Glutamatergic neuron (in vitro differentiated cells): Measurements from ENCODE around the gene ZBTB22. TPM values are rescaled to one million over a fixed set of nuclear protein-coding genes. Genes with fewer than 3 reads are reported as not detected.
A peak's percentile ranks its signal among the peaks of the same experiment; 100 is the strongest.
"Not testable (repeated sequence)": the region's sequence is repeated elsewhere in the genome, so short reads cannot be mapped to it uniquely, and the experiment has no call there.

Source experiments
- DNase-seq: peaks from one replicate; pipeline ENCODE4 v3.0.0; 2022
- H3K27ac Mint-ChIP-seq: one replicate; pipeline ENCODE4 v1.8.0; 2020; ENCODE audit warnings: mild to moderate bottlenecking, mixed read lengths, inconsistent platforms; ENCODE audit not compliant: unreplicated experiment
- H3K27me3 Mint-ChIP-seq: one replicate; pipeline ENCODE4 v1.8.0; 2020; ENCODE audit warnings: mild to moderate bottlenecking, moderate library complexity, mixed read lengths, inconsistent platforms; ENCODE audit not compliant: unreplicated experiment
- H3K36me3 Mint-ChIP-seq: one replicate; pipeline ENCODE4 v1.8.0; 2020; ENCODE audit warnings: mild to moderate bottlenecking, mixed read lengths, inconsistent platforms; ENCODE audit not compliant: unreplicated experiment
- H3K4me1 Mint-ChIP-seq: one replicate; pipeline ENCODE4 v1.8.0; 2020; ENCODE audit warnings: mild to moderate bottlenecking, low read depth, mixed read lengths, inconsistent platforms; ENCODE audit not compliant: unreplicated experiment
- H3K4me3 Mint-ChIP-seq: one replicate; pipeline ENCODE4 v1.8.0; 2020; ENCODE audit warnings: mild to moderate bottlenecking, mixed read lengths, inconsistent platforms; ENCODE audit not compliant: unreplicated experiment
- H3K9me3 Mint-ChIP-seq: one replicate; pipeline ENCODE4 v1.8.0; 2020; ENCODE audit warnings: mild to moderate bottlenecking, moderate library complexity, mixed read lengths, inconsistent platforms; ENCODE audit not compliant: unreplicated experiment
- CTCF ChIP-seq: fragments of 200-600 bp; sonication (generic); IDR thresholded peaks from one replicate; pipeline ENCODE4 v1.5.0; 2021; ENCODE audit not compliant: partially characterized antibody, unreplicated experiment
- total RNA-seq: library from RNA; stranded (reverse); fragmentation: NEBNext Ultra II Directional; extraction: Animal tissue kit (Norgen Biotek cat#: 25700); gene quantifications from one replicate; pipeline ENCODE4 v1.2.1, GENCODE V29; 2021; ENCODE audit not compliant: unreplicated experiment

Gene ZBTB22
- total RNA-seq, 1 donor from 2014 or later, result 21.7 TPM

GRCh38 chr6:33359331-33359730 lies 41.8 kb upstream of the ZBTB22 start:
- H3K4me1 Mint-ChIP-seq, result peaks cover 6% of the 10 kb centered on the region
- H3K27me3 Mint-ChIP-seq, result peaks cover 4% of the 10 kb centered on the region
- no peak overlapping the region for H3K4me3 Mint-ChIP-seq
- no peak for DNase-seq
- no peaks in the 10 kb centered on the region for H3K36me3 Mint-ChIP-seq
- H3K27ac Mint-ChIP-seq, result no peak overlapping the region
- H3K9me3 Mint-ChIP-seq, result no peaks in the 10 kb centered on the region
- no peak for TF ChIP-seq CTCF

- H3K27me3 Mint-ChIP-seq, H3K36me3 Mint-ChIP-seq, H3K9me3 Mint-ChIP-seq: not testable (repeated sequence)
- H3K4me1 Mint-ChIP-seq, result peaks cover 12% of the 10 kb centered on the region
- peak overlapping the region; percentile 30 for H3K4me3 Mint-ChIP-seq
- DNase-seq, result peak; percentile 41
- peak overlapping the region; percentile 88 for H3K27ac Mint-ChIP-seq
Measured at GRCh38 chr6:33357160-33357871, 39.8 kb upstream of the ZBTB22 start.

- Mint-ChIP-seq H3K4me3 (no peak overlapping the region), H3K9me3 (peaks cover 5% of the 10 kb centered on the region), H3K4me1 (peaks cover 19% of the 10 kb centered on the region), H3K27me3 (peaks cover 4% of the 10 kb centered on the region), H3K36me3 (no peaks in the 10 kb centered on the region), H3K27ac (no peak overlapping the region)
- DNase-seq, result no peak
- TF ChIP-seq CTCF, result no peak
Measured at GRCh38 chr6:33356295-33356694, 38.8 kb upstream of the ZBTB22 start.

GRCh38 chr6:33355860-33356259 lies 38.3 kb upstream of the ZBTB22 start:
- not testable (repeated sequence) for DNase-seq, H3K27me3 Mint-ChIP-seq, H3K9me3 Mint-ChIP-seq, H3K27ac Mint-ChIP-seq, H3K36me3 Mint-ChIP-seq, H3K4me3 Mint-ChIP-seq
- H3K4me1 Mint-ChIP-seq, result peaks cover 22% of the 10 kb centered on the region

GRCh38 chr6:33347816-33348215 lies 30.3 kb upstream of the ZBTB22 start:
- Mint-ChIP-seq H3K9me3 (peaks cover 5% of the 10 kb centered on the region), H3K27ac (no peak overlapping the region), H3K27me3 (peaks cover 9% of the 10 kb centered on the region), H3K36me3 (no peaks in the 10 kb centered on the region), H3K4me3 (no peak overlapping the region), H3K4me1 (peaks cover 27% of the 10 kb centered on the region)
- no peak for TF ChIP-seq CTCF
- no peak for DNase-seq

GRCh38 chr6:33346972-33347371 lies 29.4 kb upstream of the ZBTB22 start:
- not testable (repeated sequence) for H3K27me3 Mint-ChIP-seq, DNase-seq, H3K9me3 Mint-ChIP-seq, H3K36me3 Mint-ChIP-seq, H3K27ac Mint-ChIP-seq, H3K4me3 Mint-ChIP-seq
- H3K4me1 Mint-ChIP-seq, result peaks cover 23% of the 10 kb centered on the region
